Left kidney (tissue), 2 donors: ENCODE results near the gene H6PD. TPM values are rescaled to one million over a fixed set of nuclear protein-coding genes. Genes with fewer than 3 reads are reported as not detected.

Experiments
- DNase-seq: peaks from one replicate; pipeline ENCODE4 v3.0.0-alpha.2; 2013
- polyA plus RNA-seq: library from polyadenylated mRNA; unstranded; fragments of 120-200 nt; gene quantifications from one replicate; pipeline ENCODE4 v1.2.1, GENCODE V29; 2013; ENCODE audit not compliant: insufficient read length

The H6PD gene
- polyA plus RNA-seq, 1 donor: 41.6 TPM

DNA sequence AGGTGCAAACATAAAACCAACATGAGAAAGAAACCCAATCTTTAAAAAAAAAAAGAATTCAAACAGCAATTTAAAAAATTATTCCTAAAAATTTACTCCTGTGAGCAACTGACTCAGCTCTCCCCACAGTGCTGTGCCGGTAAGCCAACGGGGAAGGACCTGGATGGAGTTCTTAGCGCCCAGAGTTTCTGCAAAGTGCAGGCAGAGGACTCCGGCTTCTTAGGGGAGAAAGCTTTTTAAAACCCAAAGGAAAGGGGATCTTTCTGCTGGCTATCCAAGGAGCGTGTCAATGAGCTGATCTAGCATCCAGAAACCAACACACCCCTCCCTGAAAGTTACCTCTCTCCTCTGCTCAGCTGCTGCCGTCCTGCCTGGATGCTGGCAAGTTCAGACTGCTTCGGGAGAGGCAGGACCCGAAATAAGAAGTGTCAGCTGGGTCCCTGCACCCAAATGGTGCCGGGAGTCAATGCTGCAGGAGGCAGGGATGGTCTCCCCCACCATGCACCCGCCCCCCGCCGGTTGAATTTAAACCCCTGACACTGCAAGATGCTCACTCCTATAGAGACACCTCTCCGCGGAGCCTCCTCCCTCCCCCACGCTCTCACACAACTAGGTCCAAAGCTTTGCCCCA is 32.2 kb upstream of the H6PD start:
- no peak for DNase-seq

DNA sequence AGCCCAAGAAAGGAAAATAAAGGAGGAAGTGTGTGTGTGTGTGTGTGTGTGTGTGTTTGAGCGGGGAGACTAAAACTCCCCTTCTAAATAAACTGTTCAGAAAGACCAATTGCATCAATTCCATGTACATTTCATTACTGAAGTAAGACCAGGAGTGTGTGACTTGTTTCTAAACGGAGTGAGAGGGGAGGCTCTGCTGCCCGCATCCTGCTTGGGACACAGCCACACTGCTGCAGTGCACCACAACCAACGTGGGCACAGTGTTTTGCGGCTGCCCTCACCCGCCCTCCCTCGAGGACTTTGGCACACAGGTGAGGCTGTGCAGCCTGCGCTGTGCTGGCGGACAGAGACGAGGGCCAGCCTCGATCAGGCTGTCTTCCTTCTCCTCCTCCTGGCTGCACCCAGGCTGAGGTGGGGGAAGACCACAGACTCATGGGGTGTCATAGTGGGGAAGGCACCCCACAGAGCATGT is 31.0 kb upstream of the H6PD start:
- no peak for DNase-seq

DNA sequence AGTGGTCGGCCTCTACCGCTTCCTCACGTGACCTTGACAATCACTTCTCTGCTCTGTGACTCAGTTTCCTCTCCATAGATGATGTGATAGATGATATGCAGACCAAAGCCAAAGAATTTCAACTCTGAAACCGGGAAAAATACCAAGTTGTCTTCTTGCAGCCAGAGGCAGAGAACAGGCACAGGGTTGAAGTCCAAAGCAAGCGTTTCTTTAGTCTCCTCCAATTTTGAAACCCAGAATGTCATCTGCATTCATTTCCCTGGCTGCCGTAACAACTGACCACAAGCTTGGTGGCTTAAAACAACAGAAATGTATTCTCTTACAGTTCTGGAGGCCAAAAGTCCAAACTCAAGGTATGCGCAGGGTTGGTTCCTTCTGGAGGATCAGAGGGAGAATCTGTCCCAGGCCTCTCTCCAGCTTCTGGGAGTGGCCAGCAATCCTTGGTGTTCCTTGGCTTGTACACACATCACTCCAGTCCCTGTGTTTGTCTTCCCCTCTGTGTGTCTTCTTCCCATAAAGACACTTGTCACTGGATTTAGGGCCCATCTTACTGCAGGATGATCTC is 30.3 kb upstream of the H6PD start:
- no peak for DNase-seq

DNA sequence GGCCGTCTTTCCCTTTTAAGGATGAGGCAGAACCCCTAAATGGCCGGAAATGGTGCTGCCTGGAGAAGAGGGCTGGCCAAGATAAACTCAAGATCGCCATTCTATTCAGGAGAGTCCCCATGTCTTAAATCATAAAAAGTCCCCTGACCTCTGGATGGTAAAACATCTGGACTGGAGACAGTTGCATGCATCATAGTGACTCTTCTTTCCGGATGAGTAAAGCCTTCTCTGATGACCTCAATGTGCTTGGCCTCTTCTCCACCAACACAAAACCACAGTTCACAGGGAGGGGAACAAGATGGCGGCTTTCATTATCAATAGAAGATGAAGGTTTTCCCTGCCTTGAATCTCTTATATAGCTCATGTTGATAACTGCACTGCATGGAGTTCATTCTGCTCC is 27.5 kb upstream of the H6PD start:
- DNase-seq: no peak

DNA sequence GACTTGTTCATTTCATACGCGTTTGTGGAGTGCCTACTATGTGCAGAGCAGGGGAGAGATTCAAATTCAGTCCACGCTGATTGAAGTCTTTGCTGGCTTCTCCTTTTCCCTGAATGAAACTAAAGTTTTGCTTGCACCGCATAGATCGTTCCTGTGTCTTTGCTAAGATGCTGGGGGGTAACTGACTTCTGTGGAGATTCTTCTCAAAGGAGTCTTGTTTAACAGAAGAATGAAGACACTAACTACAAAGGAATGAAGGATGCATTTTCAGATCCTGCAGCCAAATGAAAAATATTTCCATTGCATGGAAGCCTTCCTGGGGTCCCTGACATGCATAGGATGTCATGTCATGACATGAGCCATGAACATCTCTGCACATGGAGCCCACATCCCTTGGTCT is 26.9 kb upstream of the H6PD start:
- DNase-seq: no peak

DNA sequence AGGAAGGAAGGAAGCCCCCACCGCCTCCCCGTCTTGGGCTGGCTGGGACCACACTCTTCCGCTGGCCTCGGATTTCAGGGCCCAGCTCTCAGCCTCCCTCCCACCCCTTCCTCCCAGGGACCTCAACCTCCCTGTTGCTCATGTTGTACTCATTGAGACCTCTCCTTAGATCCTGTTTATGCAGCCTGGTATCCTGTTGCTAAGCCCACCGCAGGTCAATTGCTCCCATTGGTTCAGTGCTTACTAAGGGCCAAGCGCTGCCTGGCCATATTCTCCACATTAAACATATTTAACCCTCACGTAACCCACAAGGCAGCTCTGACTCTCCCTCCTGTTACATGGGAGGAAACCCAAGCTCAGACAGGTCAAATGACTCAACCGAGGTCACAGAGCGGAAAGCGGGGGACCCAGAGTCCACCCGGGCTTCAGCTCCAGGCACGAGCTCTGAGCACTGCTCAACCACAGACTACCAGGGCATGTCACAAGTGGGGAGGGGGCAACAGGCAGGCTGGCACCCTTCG is 23.2 kb upstream of the H6PD start:
- DNase-seq: no peak

DNA sequence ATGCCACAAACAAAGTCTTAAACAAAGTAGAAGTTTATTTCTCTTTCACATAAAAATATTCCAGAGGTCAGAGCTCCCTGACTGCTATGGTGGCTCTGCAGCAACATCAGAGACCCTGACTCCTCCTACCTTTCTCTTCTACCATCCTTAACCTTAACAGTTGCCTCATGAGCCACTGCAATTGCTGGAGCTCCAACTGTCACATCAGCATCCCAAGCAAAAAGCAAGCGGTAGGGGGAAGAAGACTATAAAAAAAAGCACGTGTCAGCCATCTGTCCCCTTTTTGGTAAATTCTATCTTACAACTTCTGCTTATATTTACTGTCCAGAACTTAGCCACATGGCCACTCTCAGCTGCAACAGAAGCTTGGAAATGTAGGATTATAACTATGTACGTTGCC is 21.8 kb upstream of the H6PD start:
- no peak for DNase-seq

DNA sequence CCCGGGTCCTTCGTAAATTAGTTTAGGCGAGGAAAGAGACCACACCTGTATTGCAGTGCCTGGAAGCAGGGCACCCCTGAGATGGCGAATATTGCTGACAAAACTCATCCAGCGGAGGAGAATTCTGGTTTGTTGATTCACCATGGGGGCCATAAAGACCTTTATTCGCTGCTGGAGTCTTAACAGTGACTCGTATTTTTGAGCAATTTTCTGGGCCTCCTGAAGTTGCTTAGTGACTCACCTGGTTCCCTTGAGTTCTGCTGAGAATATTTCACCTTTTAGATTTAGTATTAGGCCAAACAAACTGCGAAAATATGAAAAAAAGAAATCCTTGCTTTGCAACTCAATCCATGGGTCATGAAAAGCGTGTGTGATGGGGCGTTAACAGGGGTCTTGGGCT is 20.6 kb upstream of the H6PD start:
- no peak for DNase-seq

DNA sequence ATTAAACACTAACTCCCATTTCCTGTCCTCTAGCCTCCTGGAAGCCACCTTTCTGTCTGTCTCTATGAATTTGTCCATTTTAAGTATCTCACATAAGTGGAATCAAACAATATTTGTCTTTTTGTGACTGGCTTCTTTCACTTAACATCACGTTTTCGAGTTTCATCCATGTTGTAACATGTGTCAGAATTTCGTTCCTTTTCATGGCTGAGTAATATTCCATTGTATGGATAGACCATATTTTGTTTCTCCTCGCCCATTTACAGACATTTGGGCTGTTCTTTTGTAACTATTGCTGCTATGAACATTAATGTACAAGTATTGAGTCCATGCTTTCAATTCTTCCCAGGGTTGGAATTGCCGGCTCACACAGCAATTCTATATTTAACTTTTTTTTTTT is 15.7 kb upstream of the H6PD start:
- no peak for DNase-seq

DNA sequence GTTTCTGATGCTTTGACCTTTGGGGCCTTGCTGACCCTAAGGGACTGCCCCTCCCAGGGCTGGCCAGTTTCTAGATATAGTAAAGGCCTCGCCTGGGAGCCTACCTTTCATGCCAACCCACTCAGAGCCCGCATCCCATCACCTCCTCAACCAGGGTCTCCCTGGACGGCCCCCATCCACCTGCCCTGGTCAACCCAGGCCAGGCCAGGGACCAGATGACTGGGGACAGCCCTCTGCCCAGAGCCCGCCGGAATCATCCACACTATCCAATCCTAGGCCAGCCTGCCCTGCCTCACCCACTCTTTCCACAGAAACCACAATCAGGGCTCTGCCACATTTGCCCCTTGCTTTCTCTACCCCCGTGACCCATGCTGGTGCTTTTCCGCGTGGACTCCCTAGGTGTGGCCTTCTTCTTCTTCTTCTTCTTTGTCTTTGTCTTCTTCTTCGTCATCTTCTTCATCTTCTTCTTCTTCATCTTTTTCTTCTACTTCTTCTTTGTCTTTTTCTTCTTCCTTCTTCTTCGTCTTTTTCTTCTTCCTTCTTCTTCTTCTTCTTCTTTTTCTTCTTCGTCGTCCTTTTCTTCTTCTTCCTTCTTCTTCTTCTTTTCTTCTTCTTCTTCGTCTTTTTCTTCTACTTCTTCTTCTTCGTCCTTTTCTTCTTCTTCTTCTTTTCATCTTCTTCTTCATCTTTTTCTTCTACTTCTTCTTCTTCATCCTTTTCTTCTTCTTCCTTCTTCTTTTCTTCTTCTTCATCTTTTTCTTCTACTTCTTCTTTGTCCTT is 11.5 kb upstream of the H6PD start:
- no peak for DNase-seq

DNA sequence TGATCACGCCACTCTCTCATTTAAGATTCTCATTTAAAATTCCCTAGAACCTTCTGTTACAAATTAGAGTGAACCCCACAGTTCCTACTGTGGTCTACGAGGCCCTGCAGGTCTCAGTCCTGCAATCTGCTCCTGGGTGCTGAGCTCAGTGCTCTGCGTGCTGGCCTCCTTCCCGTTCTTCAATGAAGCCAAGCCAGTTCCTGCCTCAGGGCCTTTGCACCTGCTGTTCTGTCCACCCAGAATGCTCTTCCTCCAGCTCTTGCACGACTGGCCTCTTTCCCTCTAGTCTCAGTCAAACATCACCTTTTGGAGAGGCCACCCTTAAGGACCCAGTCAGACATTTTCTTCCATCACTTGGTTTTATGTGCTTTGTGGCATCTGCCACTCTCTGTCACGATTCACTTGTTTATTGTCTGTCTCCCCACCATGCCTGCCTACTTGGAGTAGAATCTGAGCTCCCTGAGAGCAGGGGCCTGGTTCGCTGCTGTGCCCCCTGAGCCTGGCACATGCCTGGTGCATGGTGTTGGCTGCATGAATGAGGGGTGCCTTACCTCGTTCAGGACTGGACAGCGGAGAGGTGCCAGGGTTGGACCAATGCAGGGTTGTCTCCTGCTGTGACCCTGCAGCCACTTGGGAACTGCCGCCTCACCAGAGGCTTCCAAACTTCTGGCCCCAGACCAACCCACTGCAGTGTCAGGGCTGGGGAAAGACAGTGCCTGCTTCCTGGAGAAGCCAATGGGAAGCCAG is 9.7 kb upstream of the H6PD start:
- no peak for DNase-seq

DNA sequence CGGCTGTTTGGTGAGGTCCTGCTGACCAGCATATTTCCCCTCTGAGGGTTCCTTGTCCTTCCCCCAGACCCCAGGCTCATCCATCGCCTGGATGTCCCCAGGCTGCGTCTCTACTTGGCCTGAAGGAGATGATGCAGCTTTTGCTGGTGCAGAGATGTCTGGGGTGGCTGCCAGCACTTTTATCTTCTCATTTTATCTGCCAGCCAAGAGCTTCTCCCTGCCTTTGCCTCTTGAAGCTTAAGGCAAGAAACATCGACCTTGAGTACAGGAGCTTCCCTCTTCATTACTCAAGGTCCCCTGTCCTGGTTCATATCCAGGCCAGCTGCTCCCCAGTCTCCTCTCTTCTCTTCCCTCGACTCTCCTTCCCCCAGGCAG is 9.2 kb upstream of the H6PD start:
- no peak for DNase-seq

DNA sequence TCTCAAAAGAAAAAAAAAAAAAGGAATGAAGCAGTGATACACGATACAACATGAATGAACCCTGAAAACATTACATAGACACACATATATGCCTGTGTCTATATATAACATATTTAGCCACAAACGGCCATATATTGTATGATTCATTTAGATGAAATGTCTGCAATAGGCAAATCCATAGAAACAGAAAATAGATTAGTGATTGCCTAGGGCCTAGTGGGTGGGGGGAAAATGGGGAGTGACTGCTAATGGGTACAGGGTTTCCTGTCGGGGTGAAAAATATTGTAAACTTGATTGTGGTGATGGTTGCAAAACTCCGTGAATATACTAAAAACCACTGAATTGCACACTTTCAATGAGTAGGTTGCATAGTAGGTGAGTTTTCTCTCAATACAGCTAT is 6.0 kb upstream of the H6PD start:
- DNase-seq: no peak

DNA sequence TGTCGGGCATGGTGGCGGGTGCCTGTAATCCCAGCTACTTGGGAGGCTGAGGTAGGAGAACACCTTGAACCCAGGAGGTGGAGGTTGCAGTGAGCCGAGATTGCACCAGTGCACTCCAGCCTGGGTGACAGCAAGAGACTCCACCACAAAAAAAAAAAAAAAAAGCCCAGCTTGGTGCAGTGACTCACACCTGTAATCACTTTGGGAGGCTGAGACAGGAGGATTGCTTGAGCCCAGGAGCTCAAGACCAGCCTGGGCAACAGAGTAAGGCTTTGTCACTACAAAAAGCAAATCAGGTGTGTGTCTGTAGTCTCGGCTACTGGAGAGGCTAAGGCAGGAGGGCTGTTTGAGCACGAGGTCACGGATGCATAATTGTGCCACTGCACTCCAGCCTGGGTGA is 5.0 kb upstream of the H6PD start:
- DNase-seq: no peak

DNA sequence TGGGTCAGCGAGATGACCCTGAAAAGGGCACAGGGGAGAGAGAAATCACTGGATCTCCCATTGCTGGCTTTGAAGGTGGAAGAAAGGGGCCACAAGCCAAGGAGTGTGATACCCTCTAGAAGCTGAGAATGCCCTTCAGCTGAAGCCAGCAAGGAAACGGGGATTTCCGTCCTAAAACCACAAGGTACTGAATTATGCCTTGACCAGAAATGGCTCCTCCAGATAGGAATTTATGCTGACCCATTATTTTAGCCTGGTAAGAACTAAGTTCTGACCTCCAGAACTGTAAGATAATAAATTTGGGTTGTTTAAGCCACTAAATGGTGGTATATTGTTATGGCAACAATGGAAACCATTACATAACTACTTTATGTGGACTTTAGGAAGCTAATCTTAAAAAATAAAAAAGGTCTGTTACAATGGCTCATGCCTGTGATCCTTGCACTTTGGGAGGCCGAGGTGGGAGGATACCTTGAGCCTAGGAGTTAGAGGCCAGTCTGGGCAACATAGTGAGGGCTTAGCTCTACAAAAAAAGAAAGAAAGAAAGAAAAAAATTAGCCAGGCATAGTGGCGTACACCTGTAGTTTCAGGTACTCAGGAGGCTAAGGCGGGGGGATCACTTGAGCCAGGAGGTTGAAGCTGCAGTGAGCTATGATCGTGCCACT is 3.6 kb upstream of the H6PD start:
- no peak for DNase-seq

DNA sequence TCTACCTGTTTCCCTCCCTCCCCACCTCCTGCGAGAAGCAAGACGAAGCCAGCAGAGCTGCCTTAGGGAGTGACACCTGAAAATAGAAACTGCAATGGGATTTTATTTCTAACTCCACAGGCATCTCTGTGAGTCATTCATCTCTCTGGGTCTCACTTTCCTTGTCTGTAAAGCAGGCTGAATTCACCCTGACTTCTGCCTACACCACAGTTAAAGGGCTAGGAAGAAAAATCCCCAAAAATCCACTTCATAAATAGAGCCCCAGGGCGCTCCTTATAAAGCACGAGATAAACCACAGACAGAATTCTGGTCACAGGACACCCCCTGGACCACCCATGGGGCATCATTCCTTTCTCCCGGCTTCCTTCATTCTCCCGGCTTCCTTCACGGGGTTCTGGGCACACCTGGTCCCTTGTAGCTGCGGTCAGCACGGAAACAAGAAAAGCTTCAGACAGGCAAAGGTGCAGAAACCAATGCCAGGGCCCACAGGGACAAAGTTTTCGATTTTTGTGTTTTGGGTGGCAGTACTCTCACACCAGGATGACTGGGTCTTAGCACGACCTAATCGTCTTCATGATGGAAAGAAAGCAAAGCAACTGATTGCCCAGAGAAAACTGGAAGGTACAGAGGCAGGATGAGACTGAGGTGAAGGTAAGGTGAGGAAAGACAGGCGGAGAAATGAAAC is 2.8 kb upstream of the H6PD start:
- DNase-seq: no peak

DNA sequence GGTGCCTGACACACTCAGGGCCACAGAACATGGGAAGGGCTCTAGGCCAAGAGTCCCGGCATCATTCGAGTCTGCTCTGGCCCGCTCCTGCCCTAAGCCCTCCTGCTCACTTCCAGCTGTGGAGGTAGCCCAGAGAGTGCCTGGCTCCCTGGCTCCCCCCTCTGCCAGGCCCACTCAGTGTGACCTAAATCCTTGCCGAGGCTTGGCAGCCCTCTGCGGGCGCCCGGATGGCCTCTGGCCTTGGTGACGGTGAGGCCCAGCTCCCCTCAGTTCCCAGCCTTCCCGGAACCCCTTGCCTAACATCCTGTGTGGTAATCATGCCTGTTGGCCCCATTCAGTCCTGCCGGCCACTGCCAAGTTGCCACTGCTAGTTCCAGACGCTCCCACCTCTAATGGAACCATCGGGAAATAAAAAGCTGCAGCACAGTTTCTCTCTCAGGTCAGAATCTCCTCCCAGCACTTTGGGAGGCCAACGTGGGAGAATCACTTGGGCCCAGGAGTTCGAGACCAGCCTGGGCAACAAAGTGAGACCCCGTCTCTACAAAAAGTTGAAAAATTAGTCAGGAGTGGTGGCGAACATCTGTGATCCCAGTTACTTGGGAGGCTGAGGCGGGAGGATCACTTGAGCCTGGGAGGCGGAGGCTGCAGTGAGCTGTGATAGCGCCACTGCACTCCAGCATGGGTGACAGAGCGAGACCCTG is 1.2 kb upstream of the H6PD start:
- DNase-seq: no peak

DNA sequence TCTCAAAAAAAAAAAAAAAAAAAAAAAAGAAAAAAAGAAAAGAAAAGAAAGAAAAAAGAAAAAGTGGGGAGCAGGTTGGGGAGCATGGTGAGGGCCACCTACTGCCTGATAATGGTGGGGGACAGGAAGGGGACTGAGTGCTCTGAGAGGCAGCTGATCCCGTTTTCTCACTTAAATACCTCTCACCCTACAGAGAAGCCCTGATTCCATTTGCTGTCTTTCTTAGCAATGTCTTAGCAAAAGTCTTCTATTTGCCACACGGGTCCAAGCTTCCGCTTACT is 692 bp upstream of the H6PD start:
- DNase-seq: no peak

DNA sequence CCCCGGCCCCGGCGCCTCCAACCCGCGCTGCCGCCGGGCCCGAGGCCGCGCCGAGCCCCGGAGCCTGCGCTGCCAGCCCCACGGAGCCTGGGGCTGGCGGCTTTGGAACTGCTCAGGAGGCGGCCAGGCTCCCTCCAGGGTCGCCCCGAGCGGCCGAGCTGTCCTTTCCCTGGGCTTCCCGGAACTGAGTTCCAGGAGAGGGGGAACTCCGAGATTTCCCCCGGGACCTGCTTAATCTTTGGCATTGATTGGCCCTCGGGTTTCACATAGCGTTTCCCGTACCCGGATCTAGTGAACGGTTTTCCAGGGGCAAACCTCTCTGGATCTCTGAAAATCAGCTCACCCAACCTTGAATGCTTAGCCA is 504 bp downstream of the H6PD start:
- DNase-seq: peak; percentile 34

DNA sequence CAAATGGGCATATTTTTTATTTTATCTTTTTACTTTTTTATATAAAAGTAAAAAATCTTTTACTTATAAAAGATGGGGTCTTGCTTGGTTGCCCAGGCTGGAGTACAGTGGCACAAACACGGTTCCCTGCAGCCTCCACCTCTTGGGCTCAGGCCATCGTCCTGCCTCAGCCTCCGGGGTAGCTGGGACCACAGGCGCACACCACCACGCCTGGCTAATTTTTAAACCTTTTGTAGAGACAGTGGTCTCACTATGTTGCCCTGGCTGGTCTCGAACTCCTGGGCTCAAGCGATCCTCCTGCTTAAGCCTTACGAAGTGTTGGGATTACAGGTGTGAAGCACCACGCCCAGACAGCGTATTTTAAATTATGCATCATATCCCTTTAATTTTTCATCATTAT is 986 bp downstream of the H6PD start:
- DNase-seq: no peak

DNA sequence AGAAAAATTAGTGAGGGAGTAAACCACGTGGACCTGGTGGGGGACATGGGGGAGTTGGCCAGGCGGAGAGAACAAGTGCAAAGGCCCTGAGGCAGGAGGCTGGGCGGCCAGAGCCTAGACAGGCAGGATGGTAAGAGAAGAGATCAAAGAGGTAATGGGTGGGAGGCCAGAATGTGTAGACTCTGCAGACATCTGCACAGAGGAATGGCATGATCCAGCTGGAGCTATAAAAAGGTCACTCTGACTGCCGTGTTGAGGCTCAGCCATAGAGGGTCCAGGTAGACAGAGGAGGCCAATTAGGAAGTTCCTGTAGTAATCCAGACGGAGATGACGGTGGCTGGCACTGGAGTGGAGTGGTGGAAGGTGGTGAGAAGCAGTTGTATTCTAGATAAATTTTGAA is 3.6 kb downstream of the H6PD start:
- DNase-seq: no peak
